Middle frontal gyrus (tissue), 1 donor: ENCODE measurements around the gene ADAMTS7.
"Not testable (repeated sequence)": the region's sequence is repeated elsewhere in the genome, so short reads cannot be mapped to it uniquely, and the experiment has no call there.

ENCODE experiments used
- DNase-seq: peaks from one replicate; pipeline ENCODE4 v3.0.0-alpha.2; 2015; ENCODE audit warnings: low spot score; ENCODE audit errors: extremely low spot score

Gene ADAMTS7

GRCh38 chr15:78830514-78831228 lies 19.4 kb upstream of the ADAMTS7 start:
- DNase-seq, result no peak

GRCh38 chr15:78828920-78829319 lies 17.7 kb upstream of the ADAMTS7 start:
- DNase-seq, result no peak

GRCh38 chr15:78822514-78822913 lies 11.2 kb upstream of the ADAMTS7 start:
- DNase-seq, result no peak

GRCh38 chr15:78811825-78812183 lies 540 bp upstream of the ADAMTS7 start:
- no peak for DNase-seq

GRCh38 chr15:78810362-78811123 lies 721 bp downstream of the ADAMTS7 start:
- no peak for DNase-seq

- DNase-seq, result no peak
Measured at GRCh38 chr15:78810003-78810361, 1.3 kb downstream of the ADAMTS7 start.

- DNase-seq, result no peak
Measured at GRCh38 chr15:78808550-78808949, 2.7 kb downstream of the ADAMTS7 start.

- no peak for DNase-seq
Measured at GRCh38 chr15:78807359-78807758, 3.9 kb downstream of the ADAMTS7 start.

GRCh38 chr15:78804391-78804792 lies 6.9 kb downstream of the ADAMTS7 start:
- DNase-seq, result no peak

GRCh38 chr15:78800806-78801205 lies 10.5 kb downstream of the ADAMTS7 start:
- no peak for DNase-seq

- no peak for DNase-seq
Measured at GRCh38 chr15:78800189-78800588, 11.1 kb downstream of the ADAMTS7 start.

GRCh38 chr15:78799102-78799501 lies 12.2 kb downstream of the ADAMTS7 start:
- DNase-seq, result not testable (repeated sequence)

- DNase-seq, result not testable (repeated sequence)
Measured at GRCh38 chr15:78798355-78798754, 12.9 kb downstream of the ADAMTS7 start.

- no peak for DNase-seq
Measured at GRCh38 chr15:78797951-78798350, 13.3 kb downstream of the ADAMTS7 start.

GRCh38 chr15:78796510-78796909 lies 14.8 kb downstream of the ADAMTS7 start:
- DNase-seq, result no peak

GRCh38 chr15:78795043-78795442 lies 16.2 kb downstream of the ADAMTS7 start:
- DNase-seq, result no peak

- DNase-seq, result not testable (repeated sequence)
Measured at GRCh38 chr15:78794446-78794845, 16.8 kb downstream of the ADAMTS7 start.

GRCh38 chr15:78791357-78791756 lies 19.9 kb downstream of the ADAMTS7 start:
- DNase-seq, result no peak

- no peak for DNase-seq
Measured at GRCh38 chr15:78790027-78790426, 21.2 kb downstream of the ADAMTS7 start.

GRCh38 chr15:78789615-78790014 lies 21.6 kb downstream of the ADAMTS7 start:
- no peak for DNase-seq

- DNase-seq, result no peak
Measured at GRCh38 chr15:78788016-78788660, 23.1 kb downstream of the ADAMTS7 start.

- DNase-seq, result not testable (repeated sequence)
Measured at GRCh38 chr15:78782402-78782801, 28.9 kb downstream of the ADAMTS7 start.
